Fibroblast of skin of right quadriceps (primary cell): ENCODE results near the gene ZNF644.
"Not testable (repeated sequence)": the region's sequence is repeated elsewhere in the genome, so short reads cannot be mapped to it uniquely, and the experiment has no call there.

Experiments
- DNase-seq: peaks from one replicate; pipeline ENCODE4 v3.0.0-alpha.2; 2013

Gene ZNF644

DNA sequence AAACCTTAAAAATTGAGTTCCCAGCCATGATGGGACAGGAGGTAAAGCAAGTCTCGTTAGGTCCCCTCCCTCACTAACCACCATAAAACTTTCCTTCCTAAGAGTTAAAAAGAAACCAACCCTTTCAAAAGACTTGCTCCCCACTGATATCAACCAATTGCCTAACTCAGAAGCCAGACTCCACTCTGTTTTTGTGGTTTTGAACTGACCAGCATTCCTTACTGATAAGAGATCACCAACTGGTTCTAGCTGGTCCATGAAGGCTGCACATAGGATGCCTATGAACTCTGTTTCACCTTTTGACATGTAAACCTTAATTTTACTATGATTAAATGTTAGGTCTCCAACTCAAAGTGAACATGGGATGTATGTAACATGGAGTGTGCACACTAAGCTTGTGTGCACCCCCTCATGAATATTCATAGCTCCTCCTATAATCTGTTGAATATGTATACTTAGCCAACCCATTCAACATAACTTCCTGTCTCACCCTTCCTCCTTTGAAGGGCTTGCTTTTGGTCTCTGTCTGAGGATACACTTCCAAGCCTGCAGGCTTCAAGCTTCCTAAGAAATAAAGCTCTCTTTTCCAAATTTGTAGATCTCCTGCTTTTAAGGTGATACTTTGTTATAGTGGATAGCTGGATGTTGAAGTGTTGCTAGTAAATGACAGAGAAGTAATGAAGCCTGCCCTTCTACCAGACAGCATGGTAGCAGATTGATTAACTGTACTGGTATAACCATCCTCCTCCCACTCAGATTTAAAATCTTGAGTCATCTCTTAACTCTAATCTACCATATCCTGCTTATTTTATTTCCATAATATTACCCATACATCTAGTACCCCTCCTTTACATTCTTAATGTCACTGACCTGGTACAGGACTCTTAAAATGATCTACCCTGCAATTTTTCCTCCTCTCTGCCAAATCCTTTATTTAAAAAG lies 95.6 kb downstream of the ZNF644 start:
- DNase-seq: peak; percentile 47

GRCh38 chr1:90924982-90925381 lies 96.9 kb downstream of the ZNF644 start:
- peak; percentile 4 for DNase-seq

GRCh38 chr1:90922996-90923395 lies 98.8 kb downstream of the ZNF644 start:
- no peak for DNase-seq

GRCh38 chr1:90922202-90922601 lies 99.6 kb downstream of the ZNF644 start:
- no peak for DNase-seq

- peak; percentile 6 for DNase-seq
Measured at GRCh38 chr1:90919900-90920299, 101.9 kb downstream of the ZNF644 start.

- DNase-seq: no peak
Measured at GRCh38 chr1:90919190-90919719, 102.6 kb downstream of the ZNF644 start.

DNA sequence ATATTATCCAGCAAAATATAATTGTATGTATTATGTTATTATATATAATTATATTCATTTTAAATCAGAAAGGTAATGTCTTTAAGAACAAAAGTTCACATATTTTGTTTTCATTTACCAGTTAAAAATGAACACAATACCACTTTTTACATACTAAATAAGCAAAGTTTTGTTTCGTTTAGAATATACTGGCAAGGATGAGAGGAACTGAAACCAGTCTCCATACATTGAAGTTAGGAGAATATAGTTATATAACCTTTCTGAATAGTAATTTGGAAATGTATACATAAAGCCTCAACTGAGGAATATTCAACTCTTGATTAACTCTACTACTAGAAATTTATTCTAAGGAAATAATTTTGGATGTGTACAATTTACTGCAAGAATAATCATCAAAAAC lies 110.5 kb downstream of the ZNF644 start:
- no peak for DNase-seq

- no peak for DNase-seq
Measured at GRCh38 chr1:90902672-90903071, 119.2 kb downstream of the ZNF644 start.

DNA sequence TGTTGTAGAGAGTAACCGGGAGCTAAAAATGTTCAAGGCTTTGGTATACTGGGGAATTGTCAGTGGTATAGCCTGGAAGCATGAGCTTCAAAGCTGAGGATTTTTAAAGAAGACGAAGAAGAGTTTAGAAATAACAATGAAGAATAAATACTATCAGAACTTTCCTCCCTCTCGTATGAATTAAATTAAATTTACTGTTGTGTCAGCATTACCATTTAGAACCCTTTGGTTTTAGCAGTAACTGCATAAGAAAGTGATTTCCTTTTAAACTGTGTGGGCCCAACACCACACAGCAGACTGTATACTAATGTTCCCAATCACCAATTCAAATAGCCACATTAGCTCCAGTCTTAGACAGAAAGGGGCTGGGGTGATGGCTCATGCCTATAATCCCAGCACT lies 122.6 kb downstream of the ZNF644 start:
- DNase-seq: no peak

GRCh38 chr1:90893679-90894078 lies 128.2 kb downstream of the ZNF644 start:
- not testable (repeated sequence) for DNase-seq

DNA sequence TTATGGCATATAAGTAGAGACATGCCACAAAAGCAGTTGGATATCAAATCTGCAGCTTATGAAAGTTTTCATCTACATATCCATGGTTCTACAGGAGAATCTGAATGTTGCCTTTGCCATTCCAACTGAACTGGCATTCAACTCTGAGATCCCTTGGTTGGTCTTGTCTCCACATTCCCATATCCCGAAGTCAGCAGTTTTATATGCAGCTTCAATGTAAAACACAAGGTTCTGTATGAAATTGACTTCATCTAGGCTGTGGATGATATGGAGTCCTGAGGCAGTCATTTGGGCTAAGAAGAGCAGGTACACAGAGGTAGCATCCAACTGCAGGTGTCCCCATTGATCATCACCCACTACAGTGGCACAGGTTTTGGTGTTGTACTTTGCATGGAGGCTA lies 129.0 kb downstream of the ZNF644 start:
- DNase-seq: not testable (repeated sequence)

DNA sequence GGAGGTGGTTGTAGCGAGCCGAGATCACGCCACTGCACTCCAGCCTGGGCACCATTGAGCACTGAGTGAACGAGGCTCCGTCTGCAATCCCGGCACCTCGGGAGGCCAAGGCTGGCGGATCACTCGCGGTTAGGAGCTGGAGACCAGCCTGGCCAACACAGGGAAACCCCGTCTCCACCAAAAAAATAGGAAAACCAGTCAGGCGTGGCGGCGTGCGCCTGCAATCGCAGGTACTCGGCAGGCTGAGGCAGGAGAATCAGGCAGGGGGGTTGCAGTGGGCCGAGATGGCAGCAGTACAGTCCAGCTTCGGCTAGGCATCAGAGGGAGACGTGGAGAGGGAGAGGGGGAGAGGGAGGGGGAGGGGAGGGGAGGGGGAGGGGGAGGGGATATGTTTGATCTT lies 129.6 kb downstream of the ZNF644 start:
- not testable (repeated sequence) for DNase-seq

DNA sequence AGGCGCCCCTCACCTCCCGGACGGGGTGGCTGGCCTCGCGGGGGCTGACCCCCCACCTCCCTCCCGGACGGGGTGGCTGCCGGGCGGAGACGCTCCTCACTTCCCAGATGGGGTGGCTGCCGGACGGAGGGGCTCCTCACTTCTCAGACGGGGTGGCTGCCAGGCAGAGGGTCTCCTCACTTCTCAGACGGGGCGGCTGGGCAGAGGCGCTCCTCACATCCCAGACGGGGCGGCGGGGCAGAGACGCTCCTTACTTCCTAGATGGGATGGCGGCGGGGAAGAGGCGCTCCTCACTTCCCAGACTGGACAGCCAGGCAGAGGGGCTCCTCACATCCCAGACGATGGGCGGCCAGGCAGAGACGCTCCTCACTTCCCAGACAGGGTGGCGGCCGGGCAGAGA lies 130.1 kb downstream of the ZNF644 start:
- not testable (repeated sequence) for DNase-seq

DNA sequence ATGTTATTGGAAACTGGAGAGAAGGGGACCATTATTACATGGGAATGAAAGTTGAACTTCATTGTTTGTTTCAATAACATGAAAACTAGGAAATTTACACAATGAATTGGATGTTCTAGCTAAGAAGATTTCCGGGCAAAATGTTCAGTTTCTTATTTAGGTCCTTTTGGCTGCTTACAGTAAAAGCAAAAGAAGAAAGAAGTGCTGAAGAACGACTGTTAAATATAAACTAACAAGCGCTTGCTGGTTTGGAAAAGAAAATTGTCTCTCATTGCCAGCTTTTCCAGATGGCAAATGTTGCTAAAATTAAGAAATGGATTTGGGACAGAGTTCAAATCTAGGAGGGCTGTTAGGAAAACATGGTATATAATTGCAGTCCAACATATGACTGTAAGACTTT lies 139.6 kb downstream of the ZNF644 start:
- no peak for DNase-seq

GRCh38 chr1:90881034-90881433 lies 140.8 kb downstream of the ZNF644 start:
- DNase-seq: no peak

DNA sequence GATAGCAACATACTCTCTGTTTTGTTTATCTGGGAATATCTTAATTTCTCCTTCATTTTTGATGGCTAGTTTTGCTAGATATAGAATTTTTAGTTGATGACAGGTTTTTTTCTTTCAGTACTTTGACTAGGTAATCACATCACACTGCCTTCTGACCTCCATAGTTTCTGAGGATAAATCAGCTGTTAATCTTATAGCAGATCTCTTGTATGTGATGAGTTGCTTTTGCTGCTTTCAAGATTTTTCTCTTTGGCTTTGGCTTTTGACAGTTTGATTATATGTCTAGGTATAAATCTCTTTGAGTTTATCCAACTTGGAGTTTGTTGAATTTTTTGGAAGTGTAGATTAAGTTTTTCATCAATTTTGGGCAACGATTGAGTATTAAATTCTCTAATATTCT lies 142.6 kb downstream of the ZNF644 start:
- DNase-seq: no peak

- DNase-seq: no peak
Measured at GRCh38 chr1:90876101-90876500, 145.7 kb downstream of the ZNF644 start.
